Activated CD4-positive, CD25-positive, alpha-beta regulatory T cell treated with anti-CD3 and anti-CD28 coated beads, Interleukin-2, amount 50 U/mL, for 24 hours (primary cell): ENCODE data around the gene GLIPR1.
A peak's percentile ranks its signal among the peaks of the same experiment; 100 is the strongest.
"Not testable (repeated sequence)": the region's sequence is repeated elsewhere in the genome, so short reads cannot be mapped to it uniquely, and the experiment has no call there.

Experiments
- ATAC-seq, 2 donors: fragments of 150-1000 bp; cut with Tn5 transposase; one replicate each; pipeline ENCODE4 v1.10.0; 2021; ENCODE audit warnings: mild to moderate bottlenecking in 1 of 2, moderate library complexity in 1 of 2

The GLIPR1 gene

DNA sequence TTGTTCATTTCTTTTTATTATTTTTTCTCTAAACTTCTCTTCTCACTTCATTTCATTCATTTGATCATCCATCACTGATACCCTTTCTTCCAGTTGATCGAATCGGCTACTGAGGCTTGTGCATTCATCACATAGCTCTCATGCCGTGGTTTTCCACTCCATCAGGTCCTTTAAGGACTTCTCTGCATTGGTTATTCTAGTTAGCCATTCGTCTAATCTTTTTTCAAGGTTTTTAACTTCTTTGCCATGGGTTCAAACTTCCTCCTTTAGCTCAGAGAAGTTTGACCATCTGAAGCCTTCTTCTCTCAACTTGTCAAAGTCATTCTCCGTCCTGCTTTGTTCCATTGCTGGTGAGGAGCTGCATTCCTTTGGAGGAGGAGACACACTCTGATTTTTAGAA is 41.6 kb downstream of the GLIPR1 start:
- ATAC-seq, result not testable (repeated sequence)

DNA sequence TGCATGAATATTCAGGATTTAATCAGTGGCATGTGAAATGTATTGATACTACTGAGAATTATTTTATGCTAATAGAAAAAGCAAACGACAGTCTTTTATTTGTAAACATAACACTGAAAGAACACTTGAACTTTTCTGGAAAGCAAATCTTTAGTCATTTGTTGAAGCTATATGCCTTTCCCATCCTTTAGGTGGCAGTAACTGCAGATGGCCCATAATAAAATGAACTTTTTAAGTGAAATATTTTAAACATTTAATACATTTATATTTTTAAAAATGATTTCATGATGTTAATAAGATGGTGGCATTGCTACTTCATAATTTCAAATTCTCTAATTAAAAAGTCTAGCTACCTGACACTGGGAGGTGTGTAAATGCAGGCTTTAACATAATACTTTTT is 44.7 kb downstream of the GLIPR1 start:
- ATAC-seq, result no peak

- ATAC-seq, result peak; percentile 38 to 59
Observed at GRCh38 chr12:75526655-75527511, 46.3 kb downstream of the GLIPR1 start.

DNA sequence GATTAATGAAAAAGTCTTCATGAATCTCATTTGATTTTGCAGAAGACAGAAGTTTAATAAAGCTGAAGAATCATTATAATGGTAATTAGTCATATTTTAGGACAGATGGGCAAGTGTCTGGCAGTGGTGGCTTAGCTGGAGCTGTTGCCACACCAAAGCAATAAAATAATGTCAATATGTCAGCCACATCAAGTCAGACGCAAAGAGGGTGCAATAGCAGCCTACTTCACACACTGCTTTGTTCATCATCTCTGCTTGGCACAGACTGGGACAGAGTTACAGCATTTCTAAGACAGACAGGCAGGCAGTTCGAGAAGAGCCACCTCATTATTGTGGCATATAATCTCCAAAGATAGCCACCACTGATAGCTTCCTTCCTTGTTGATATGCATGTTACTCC is 47.7 kb downstream of the GLIPR1 start:
- no peak for ATAC-seq

- ATAC-seq, result no peak
Observed at GRCh38 chr12:75528692-75529091, 48.1 kb downstream of the GLIPR1 start.

DNA sequence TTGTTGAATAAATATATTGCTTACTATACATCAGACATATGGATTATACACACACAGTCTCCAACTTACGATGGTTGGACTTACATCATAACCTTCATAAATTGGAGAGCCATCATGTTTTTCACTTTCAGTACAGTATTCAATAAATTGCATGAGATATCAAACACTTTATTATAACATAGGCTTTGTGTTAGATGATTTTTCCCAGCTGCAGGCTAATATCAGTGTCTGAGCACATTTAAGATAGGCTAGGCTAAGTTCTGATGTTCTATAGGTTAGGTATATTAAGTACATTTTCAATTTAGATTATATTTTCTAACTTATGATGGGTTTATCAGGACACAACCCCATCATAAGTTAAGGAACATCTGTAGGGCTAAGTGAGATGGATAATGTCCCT is 48.8 kb downstream of the GLIPR1 start:
- ATAC-seq, result no peak

GRCh38 chr12:75529826-75530225 is 49.3 kb downstream of the GLIPR1 start:
- ATAC-seq, result no peak

DNA sequence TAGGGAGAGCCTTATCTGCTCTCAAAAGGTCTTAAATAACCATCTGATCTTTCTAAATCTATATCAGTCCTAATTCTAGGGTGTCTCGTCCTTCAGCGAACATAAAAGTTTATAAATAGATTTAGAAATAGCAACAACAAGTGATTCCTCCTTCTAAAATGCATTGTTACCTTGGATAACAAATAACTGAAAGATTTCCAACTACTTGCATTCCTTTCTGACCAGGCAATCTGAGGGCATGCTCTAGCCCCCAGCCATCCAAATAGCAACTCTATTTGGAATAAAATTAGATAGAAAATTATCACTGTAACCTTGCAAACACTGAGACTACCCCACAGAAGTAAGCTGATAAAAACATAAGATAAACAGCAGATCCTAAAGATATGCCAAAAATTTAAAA is 52.7 kb downstream of the GLIPR1 start:
- no peak for ATAC-seq

DNA sequence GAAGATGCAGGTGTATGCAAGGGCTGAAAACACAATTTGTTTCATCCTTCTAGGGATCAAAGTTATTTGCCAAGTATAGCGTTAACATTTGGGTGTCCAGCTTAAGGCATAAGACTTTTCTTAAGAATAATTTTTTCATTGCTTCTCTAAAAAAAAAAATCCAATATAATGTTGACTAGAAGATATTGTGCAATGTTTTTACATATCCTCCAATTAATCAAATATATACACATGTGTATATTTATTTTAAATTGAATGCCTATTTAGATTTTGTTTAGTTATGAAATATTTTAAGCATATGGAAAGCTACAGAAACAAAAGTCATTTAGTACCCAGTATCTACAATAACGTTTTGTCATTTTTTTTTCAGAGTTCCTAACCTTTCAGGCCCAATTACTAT is 59.3 kb downstream of the GLIPR1 start:
- no peak for ATAC-seq

DNA sequence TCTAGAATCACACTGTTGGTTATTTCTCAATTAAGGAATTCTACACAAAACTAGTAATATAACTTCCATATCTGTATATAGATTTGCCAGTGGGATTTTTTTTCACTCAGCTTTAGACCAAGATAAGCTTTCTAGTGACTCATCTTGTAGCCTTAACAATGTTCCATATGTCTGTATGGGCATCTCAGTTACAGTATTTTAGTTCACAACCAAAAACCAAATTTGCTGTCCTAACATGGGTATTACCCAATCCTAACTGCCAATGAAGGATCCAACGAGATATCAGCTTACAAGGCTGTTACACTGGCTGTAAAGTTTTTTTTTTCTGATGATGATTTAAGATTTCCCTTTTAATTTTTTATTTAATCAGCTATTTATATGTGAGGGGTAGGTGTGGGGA is 62.4 kb downstream of the GLIPR1 start:
- ATAC-seq, result no peak

GRCh38 chr12:75543529-75543928 is 63.0 kb downstream of the GLIPR1 start:
- no peak for ATAC-seq

GRCh38 chr12:75545636-75546035 is 65.1 kb downstream of the GLIPR1 start:
- ATAC-seq, result no peak

- no peak for ATAC-seq
Observed at GRCh38 chr12:75548879-75549278, 68.3 kb downstream of the GLIPR1 start.

GRCh38 chr12:75549989-75550388 is 69.4 kb downstream of the GLIPR1 start:
- no peak for ATAC-seq

GRCh38 chr12:75550401-75551240 is 70.1 kb downstream of the GLIPR1 start:
- peak in 1 of 2 donors; percentile 13 for ATAC-seq

- ATAC-seq, result peak in 1 of 2 donors; percentile 24
Observed at GRCh38 chr12:75551477-75551876, 70.9 kb downstream of the GLIPR1 start.

- ATAC-seq, result no peak
Observed at GRCh38 chr12:75553398-75553797, 72.8 kb downstream of the GLIPR1 start.
